C4-2B (cell line): ENCODE results near the gene MAP3K6.

Source experiments
- H3K27ac ChIP-seq: fragments of 450-650 bp; 2 replicates; pipeline ENCODE4 v1.5.1; 2017
- ZFX ChIP-seq: fragments of 450-650 bp; IDR thresholded peaks from 2 replicates; pipeline ENCODE4 v1.6.1; 2017
- TF ChIP-seq, protein P1 (sequence below): fragments of 450-650 bp; conservative IDR thresholded peaks from 2 replicates; pipeline ENCODE4 v1.5.1; 2017; ENCODE audit warnings: mild to moderate bottlenecking

MAP3K6 gene

GRCh38 chr1:27400963-27401341 lies 34.2 kb upstream of the MAP3K6 start:
- TF ChIP-seq, protein P1, sequence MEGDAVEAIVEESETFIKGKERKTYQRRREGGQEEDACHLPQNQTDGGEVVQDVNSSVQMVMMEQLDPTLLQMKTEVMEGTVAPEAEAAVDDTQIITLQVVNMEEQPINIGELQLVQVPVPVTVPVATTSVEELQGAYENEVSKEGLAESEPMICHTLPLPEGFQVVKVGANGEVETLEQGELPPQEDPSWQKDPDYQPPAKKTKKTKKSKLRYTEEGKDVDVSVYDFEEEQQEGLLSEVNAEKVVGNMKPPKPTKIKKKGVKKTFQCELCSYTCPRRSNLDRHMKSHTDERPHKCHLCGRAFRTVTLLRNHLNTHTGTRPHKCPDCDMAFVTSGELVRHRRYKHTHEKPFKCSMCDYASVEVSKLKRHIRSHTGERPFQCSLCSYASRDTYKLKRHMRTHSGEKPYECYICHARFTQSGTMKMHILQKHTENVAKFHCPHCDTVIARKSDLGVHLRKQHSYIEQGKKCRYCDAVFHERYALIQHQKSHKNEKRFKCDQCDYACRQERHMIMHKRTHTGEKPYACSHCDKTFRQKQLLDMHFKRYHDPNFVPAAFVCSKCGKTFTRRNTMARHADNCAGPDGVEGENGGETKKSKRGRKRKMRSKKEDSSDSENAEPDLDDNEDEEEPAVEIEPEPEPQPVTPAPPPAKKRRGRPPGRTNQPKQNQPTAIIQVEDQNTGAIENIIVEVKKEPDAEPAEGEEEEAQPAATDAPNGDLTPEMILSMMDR: no peak
- no peak for TF ChIP-seq ZFX
- H3K27ac ChIP-seq: no peak overlapping the region

GRCh38 chr1:27400082-27400962 lies 33.6 kb upstream of the MAP3K6 start:
- no peak for TF ChIP-seq ZFX
- TF ChIP-seq, protein P1: no peak

GRCh38 chr1:27399251-27400025 lies 32.7 kb upstream of the MAP3K6 start:
- TF ChIP-seq ZFX: no peak
- TF ChIP-seq, protein P1: no peak
- peak overlapping the region; percentile 13; the same call in 1 of the 2 replicates for H3K27ac ChIP-seq

More at GRCh38 chr1:27400082-27400962, 33.6 kb upstream of the MAP3K6 start:
- H3K27ac ChIP-seq: no peak overlapping the region

GRCh38 chr1:27398405-27399149 lies 31.8 kb upstream of the MAP3K6 start:
- H3K27ac ChIP-seq: peak overlapping the region; percentile 13
- TF ChIP-seq, protein P1: no peak
- no peak for TF ChIP-seq ZFX

DNA sequence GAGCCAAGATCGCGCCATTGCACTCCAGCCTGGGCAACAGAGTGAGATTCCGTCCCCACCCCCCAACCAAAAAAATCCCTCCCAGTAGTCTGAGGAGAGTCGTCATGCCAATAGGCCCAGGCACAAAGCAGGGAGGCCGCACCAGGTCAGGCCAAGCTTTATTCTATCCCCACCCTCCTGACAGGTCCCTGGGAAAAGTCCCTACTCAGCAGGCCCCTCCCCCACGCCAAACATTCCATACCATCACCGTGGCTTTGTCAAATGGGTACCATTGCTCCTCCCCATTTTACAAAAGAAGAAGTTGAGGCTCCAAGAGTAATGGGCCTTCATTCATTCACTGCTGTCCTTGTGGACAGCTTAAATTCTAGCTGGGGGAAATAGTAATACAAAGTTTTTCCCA lies 31.0 kb upstream of the MAP3K6 start:
- no peak overlapping the region for H3K27ac ChIP-seq
- TF ChIP-seq, protein P1: no peak

DNA sequence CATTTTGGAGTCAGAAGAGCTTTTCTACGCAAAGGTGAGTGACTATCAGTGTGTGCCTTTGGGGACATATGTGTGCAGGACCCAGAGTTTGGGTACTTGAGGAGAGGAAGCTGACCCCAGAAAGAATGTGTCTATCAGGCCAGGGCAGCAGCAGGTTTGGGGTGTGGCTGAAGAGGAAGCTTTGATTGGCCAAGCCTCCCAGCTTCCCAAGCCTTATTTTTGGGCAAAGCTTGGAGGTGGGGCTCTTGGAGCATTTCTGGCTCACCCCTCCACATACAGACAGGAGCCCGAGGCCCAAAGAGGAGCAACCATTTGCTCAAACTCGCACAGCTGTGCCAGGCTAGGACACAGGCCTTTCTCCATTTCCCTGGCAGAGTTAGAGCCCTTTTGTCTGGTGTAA lies 30.3 kb upstream of the MAP3K6 start:
- TF ChIP-seq ZFX: no peak
- TF ChIP-seq, protein P1: no peak
- no peak overlapping the region for H3K27ac ChIP-seq
